SU-DHL-6 (cell line): ENCODE data around the gene CACNA1C.
A peak's percentile ranks its signal among the peaks of the same experiment; 100 is the strongest.

Source experiments
- H2AFZ ChIP-seq: fragments of 200-600 bp; sonication (generic); 2 replicates; pipeline ENCODE4 v1.6.1; 2014; ENCODE audit warnings: low read depth, mild to moderate bottlenecking, moderate library complexity, mixed read lengths, antibody characterized with exemption, low read length; ENCODE audit not compliant: severe bottlenecking
- H3F3A ChIP-seq: fragments of 200-600 bp; shearing (Covaris generic); 2 replicates; pipeline ENCODE4 v1.6.0; 2016; ENCODE audit warnings: antibody characterized with exemption, mild to moderate bottlenecking; ENCODE audit not compliant: insufficient read depth
- H3K27ac ChIP-seq: fragments of 200-600 bp; sonication (generic); 2 replicates; pipeline ENCODE4 v1.5.1; 2016; ENCODE audit warnings: low read depth, mild to moderate bottlenecking, low read length, moderate library complexity, mixed read lengths
- H3K27me3 ChIP-seq: fragments of 200-600 bp; sonication (generic), shearing (Covaris generic); 2 replicates; pipeline ENCODE4 v1.6.0; 2014; ENCODE audit warnings: mild to moderate bottlenecking, low read length
- H3K36me3 ChIP-seq: fragments of 200-600 bp; sonication (generic); 2 replicates; pipeline ENCODE4 v1.6.1; 2014; ENCODE audit warnings: mild to moderate bottlenecking, low read length, mixed read lengths
- H3K4me2 ChIP-seq: fragments of 300-600, 200-600 bp; shearing (Covaris generic), sonication (generic); 2 replicates; pipeline ENCODE4 v1.6.0; 2014; ENCODE audit warnings: low read length, low read depth, mild to moderate bottlenecking; ENCODE audit not compliant: poor library complexity, severe bottlenecking
- H3K4me3 ChIP-seq: fragments of 200-600 bp; sonication (generic); 2 replicates; pipeline ENCODE4 v1.5.1; 2014; ENCODE audit warnings: antibody characterized with exemption, low read length, mild to moderate bottlenecking, mixed read lengths; ENCODE audit not compliant: insufficient read depth, poor library complexity, severe bottlenecking
- H3K79me2 ChIP-seq: fragments of 200-600 bp; sonication (generic); 2 replicates; pipeline ENCODE4 v1.6.1; 2014; ENCODE audit warnings: mild to moderate bottlenecking, low read length, moderate library complexity; ENCODE audit not compliant: insufficient read depth
- H3K9ac ChIP-seq: fragments of 200-600 bp; sonication (generic); 2 replicates; pipeline ENCODE4 v1.7.0; 2014; ENCODE audit warnings: mild to moderate bottlenecking, low read length
- H3K9me2 ChIP-seq: fragments of 200-600 bp; sonication (generic); replicated peaks from 2 replicates; pipeline ENCODE4 v1.6.1; 2014; ENCODE audit warnings: low read length; ENCODE audit not compliant: insufficient read depth
- H3K9me3 ChIP-seq: fragments of 200-600 bp; sonication (generic); 2 replicates; pipeline ENCODE4 v1.6.1; 2014; ENCODE audit warnings: low read length, mixed read lengths; ENCODE audit not compliant: insufficient read depth
- H4K20me1 ChIP-seq: fragments of 200-600 bp; sonication (generic); 2 replicates; pipeline ENCODE4 v1.6.1; 2014; ENCODE audit warnings: low read depth, mild to moderate bottlenecking, antibody characterized with exemption, low read length, moderate library complexity, mixed read lengths
- EZH2phosphoT487 ChIP-seq: fragments of 200-600 bp; sonication (generic), shearing (Covaris generic); conservative IDR thresholded peaks from 2 replicates; pipeline ENCODE4 v1.6.1; 2018; ENCODE audit warnings: mild to moderate bottlenecking, antibody characterized with exemption, low read length, moderate library complexity, mixed read lengths
- TF ChIP-seq, protein P1 (sequence below): fragments of 200-600 bp; sonication (generic); IDR thresholded peaks from one replicate; pipeline ENCODE4 v1.5.1; 2017; ENCODE audit warnings: antibody characterized with exemption, mild to moderate bottlenecking, low read length, moderate library complexity; ENCODE audit not compliant: insufficient read depth, poor library complexity, severe bottlenecking

The CACNA1C gene

DNA sequence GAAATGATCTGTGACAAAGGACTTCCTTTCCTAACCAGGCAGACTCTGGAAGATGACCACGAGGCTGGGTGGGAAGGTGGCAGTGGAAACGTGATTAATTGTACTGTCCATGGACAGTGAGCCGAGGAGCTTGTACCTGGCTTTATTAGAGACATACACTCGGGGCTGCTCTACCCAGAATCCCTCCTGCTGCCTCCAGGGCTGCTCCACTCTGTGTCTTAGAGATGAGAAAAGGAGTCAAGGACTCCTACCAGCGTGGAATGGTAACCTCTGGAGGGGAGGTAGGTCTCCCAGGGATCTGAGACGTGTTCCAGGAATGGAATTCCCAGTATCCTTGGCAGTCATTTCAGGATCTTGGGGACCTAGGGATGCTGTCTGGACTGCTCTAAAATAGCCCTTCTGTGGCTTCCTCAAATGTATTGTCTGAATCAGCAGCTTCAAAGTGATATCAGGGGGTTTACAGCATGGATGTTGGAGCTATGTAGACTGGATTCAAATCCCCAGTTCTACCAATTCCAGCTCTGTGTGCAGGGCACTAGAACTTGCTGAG, 237.8 kb downstream of the CACNA1C start:
- no peaks in the 10 kb centered on the region for H3K9me3 ChIP-seq
- H3K9me2 ChIP-seq = no peaks in the 10 kb centered on the region
- no peaks in the 10 kb centered on the region for H3K27me3 ChIP-seq
- no peaks in the 10 kb centered on the region for H3K36me3 ChIP-seq
- H3K4me3 ChIP-seq = no peak overlapping the region
- no peaks in the 10 kb centered on the region for H3F3A ChIP-seq
- no peak overlapping the region for H3K9ac ChIP-seq
- H4K20me1 ChIP-seq = no peaks in the 10 kb centered on the region
- no peak overlapping the region for H3K27ac ChIP-seq
- H3K4me2 ChIP-seq = no peak overlapping the region
- TF ChIP-seq, protein P1, sequence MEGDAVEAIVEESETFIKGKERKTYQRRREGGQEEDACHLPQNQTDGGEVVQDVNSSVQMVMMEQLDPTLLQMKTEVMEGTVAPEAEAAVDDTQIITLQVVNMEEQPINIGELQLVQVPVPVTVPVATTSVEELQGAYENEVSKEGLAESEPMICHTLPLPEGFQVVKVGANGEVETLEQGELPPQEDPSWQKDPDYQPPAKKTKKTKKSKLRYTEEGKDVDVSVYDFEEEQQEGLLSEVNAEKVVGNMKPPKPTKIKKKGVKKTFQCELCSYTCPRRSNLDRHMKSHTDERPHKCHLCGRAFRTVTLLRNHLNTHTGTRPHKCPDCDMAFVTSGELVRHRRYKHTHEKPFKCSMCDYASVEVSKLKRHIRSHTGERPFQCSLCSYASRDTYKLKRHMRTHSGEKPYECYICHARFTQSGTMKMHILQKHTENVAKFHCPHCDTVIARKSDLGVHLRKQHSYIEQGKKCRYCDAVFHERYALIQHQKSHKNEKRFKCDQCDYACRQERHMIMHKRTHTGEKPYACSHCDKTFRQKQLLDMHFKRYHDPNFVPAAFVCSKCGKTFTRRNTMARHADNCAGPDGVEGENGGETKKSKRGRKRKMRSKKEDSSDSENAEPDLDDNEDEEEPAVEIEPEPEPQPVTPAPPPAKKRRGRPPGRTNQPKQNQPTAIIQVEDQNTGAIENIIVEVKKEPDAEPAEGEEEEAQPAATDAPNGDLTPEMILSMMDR = no peak
- no peak for TF ChIP-seq EZH2phosphoT487
- no peaks in the 10 kb centered on the region for H3K79me2 ChIP-seq
- no peak overlapping the region for H2AFZ ChIP-seq

DNA sequence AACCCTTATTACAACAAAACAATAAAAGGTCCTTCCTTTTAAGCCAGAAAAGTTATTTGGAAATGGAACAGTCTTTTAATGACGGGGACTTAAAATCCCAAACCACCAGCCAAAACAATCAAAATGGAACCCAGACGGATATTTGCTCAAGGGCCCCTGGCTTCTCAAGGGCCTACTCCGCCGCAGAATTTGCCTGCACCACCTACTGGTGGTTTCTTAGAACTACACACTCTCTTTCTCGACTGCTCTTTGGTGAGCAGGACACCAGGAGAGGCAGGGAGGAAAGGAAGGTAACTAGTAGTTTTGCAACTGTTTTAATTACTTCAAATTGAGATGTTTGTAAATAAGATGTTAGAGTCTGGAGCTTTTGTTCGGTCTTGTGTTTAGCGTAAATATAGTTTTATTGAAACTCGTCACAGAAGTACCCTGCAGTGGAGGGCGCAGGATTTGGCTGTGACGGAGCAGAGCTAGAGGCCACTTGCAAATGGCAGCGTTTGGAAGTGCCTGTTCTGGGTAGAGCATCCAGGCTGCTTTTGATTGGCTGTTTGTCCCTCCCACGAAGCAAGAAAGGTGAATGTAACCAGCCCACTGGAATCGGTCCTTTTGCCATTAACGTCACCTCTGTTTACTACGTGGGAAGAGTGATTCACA, 238.5 kb downstream of the CACNA1C start:
- Histone ChIP-seq H4K20me1 (no peaks in the 10 kb centered on the region), H2AFZ (no peak overlapping the region), H3K9me2 (no peaks in the 10 kb centered on the region), H3K27me3 (no peaks in the 10 kb centered on the region), H3K9ac (no peak overlapping the region), H3K9me3 (no peaks in the 10 kb centered on the region), H3K79me2 (no peaks in the 10 kb centered on the region), H3F3A (no peaks in the 10 kb centered on the region), H3K4me3 (no peak overlapping the region), H3K27ac (no peak overlapping the region), H3K36me3 (no peaks in the 10 kb centered on the region), H3K4me2 (no peak overlapping the region)
- TF ChIP-seq, protein P1 = peak; percentile 76
- no peak for TF ChIP-seq EZH2phosphoT487

DNA sequence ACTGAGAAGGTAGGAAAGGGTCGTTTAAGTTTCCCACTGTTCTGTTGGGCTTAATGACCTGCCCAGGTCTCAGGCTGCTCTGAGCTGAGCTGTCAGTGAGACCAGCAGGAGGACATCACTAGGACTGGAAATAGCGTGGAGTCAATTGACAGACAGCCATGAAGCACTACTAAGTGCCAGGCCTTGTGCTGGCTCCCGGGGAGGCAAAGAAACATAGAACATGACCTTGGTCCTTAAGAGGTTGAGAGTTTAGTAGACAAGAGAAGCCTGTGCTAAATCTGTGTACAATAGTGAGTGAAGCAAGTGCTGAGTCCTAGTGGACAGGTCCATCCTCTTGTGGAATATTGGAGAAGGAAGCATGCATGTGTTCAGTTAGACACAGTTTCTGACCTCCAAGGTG, 239.2 kb downstream of the CACNA1C start:
- H3K9ac ChIP-seq = no peak overlapping the region
- H3K9me2 ChIP-seq = no peaks in the 10 kb centered on the region
- no peaks in the 10 kb centered on the region for H3K9me3 ChIP-seq
- H3K36me3 ChIP-seq = no peaks in the 10 kb centered on the region
- H3K27me3 ChIP-seq = no peaks in the 10 kb centered on the region
- H4K20me1 ChIP-seq = no peaks in the 10 kb centered on the region
- no peak overlapping the region for H2AFZ ChIP-seq
- no peak overlapping the region for H3K4me2 ChIP-seq
- no peak overlapping the region for H3K4me3 ChIP-seq
- H3K27ac ChIP-seq = no peak overlapping the region
- TF ChIP-seq, protein P1 = no peak
- no peak for TF ChIP-seq EZH2phosphoT487
- no peaks in the 10 kb centered on the region for H3F3A ChIP-seq
- no peaks in the 10 kb centered on the region for H3K79me2 ChIP-seq
